ENCODE results near the gene NUP205.

GRCh38 chr7:135666846-135667245 lies 109.1 kb downstream of the NUP205 start:
- no peak for TF ChIP-seq ZNF274 (IDR thresholded peaks at IDR 0.05; ENCODE audit: low read length)
- TF ChIP-seq ZNF274 (tag by site-specific recombination; IDR thresholded peaks at IDR 0.05; ENCODE audit: borderline replicate concordance) = no peak
- TF ChIP-seq ZNF423 (tag by site-specific recombination; IDR thresholded peaks at IDR 0.05) = no peak
- TF ChIP-seq, protein P1, sequence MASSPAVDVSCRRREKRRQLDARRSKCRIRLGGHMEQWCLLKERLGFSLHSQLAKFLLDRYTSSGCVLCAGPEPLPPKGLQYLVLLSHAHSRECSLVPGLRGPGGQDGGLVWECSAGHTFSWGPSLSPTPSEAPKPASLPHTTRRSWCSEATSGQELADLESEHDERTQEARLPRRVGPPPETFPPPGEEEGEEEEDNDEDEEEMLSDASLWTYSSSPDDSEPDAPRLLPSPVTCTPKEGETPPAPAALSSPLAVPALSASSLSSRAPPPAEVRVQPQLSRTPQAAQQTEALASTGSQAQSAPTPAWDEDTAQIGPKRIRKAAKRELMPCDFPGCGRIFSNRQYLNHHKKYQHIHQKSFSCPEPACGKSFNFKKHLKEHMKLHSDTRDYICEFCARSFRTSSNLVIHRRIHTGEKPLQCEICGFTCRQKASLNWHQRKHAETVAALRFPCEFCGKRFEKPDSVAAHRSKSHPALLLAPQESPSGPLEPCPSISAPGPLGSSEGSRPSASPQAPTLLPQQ (tag by site-specific recombination; IDR thresholded peaks at IDR 0.05) = no peak
- TF ChIP-seq FEZF1 (tag by site-specific recombination; IDR thresholded peaks at IDR 0.05) = no peak
- TF ChIP-seq CTCF (tag by site-specific recombination; IDR thresholded peaks at IDR 0.05) = no peak
- TF ChIP-seq ZNF785 (tag by site-specific recombination; IDR thresholded peaks at IDR 0.05) = no peak
- no peak for TF ChIP-seq ZNF302 (tag by site-specific recombination; IDR thresholded peaks at IDR 0.05; ENCODE audit: low read depth)

Measured in HEK293 (cell line).